Measurements from ENCODE around the gene SLC51A. TPM values are rescaled to one million over a fixed set of nuclear protein-coding genes. Genes with fewer than 3 reads are reported as not detected.
"Not testable (repeated sequence)": the region's sequence is repeated elsewhere in the genome, so short reads cannot be mapped to it uniquely, and the experiment has no call there.

SLC51A gene
- total RNA-seq, 4 donors from 2014 or later, result not detected

DNA sequence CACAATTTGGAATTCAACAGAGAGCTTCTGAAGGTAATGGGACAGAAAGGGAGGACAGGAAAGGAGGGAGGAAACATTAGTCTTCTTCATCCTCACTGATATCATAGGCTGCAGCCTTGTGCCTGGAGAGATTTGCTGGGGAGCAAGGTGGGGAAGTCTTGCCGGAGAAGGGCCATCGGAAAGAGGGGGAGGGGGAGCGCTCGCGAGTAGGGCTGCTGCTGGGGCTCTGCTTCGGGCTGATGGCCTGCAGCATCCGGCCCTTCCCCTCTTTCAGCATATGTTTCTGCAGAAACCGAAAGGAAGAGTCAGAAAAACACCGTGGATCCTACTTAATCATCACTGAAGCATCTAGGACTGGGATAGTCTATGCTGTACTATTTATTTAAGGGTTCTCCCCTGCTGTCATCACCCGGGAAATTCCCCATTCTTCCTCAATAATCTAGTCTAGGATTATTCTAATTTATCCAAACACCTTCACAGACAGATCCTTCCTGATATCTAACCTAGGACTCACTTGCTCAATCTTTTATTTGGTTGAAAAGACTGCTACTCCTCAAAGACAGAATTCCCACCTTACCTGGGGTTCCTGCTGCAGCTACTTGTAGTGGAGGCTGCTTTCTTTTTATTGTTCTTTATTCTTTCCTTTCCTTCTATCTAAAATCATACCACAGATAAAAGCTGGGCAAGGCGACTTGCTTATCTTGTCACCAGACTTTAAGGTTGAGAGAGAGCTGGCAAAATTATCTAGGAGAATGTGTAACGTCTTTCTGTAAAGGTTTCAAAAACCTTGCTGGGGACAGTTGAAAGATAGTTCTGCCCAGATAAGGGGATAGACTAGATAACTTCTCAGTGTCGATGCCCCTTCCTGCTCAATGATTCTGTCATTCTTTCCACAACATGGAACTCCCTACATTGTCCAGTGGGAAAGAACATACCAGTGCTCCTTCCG lies 22.6 kb downstream of the SLC51A start:
- 56 to 75% methylated on average over 6 to 10 of the region's 14 CpGs for WGBS, 2 donors (ENCODE audit: low coverage in 1 of 2)
- no peak for ATAC-seq
- TF ChIP-seq POLR2AphosphoS5 (IDR thresholded peaks at IDR 0.05), result no peak

GRCh38 chr3:196240424-196240823 lies 24.1 kb downstream of the SLC51A start:
- Histone ChIP-seq H3K4me1 (no peaks in the 10 kb centered on the region), H3K27ac (no peak overlapping the region), H3K9me3 (no peaks in the 10 kb centered on the region), H3K4me3 (no peak overlapping the region), H3K27me3 (no peaks in the 10 kb centered on the region), H3K36me3 (peaks cover 5 to 86% of the 10 kb centered on the region in 2 donors)
- 73 to 79% methylated on average over 2 to 4 of the region's 4 CpGs for WGBS, 2 donors (ENCODE audit: low coverage in 1 of 2)
- ATAC-seq, result no peak
- TF ChIP-seq POLR2AphosphoS5 (IDR thresholded peaks at IDR 0.05) (no peak), POLR2A (IDR thresholded peaks at IDR 0.05) (no peak), EP300 (IDR thresholded peaks at IDR 0.05) (no peak), CTCF (IDR thresholded peaks at IDR 0.05) (no peak)

More for the DNA sequence above, 22.6 kb downstream of the SLC51A start:
- H3K9me3 ChIP-seq, result no peaks in the 10 kb centered on the region
- no peaks in the 10 kb centered on the region for H3K4me1 ChIP-seq
- peaks cover 5 to 73% of the 10 kb centered on the region in 2 donors for H3K36me3 ChIP-seq
- no peaks in the 10 kb centered on the region for H3K27me3 ChIP-seq
- no peak overlapping the region for H3K4me3 ChIP-seq
- no peak overlapping the region for H3K27ac ChIP-seq

- ATAC-seq, result no peak
- Histone ChIP-seq H3K9me3 (no peaks in the 10 kb centered on the region), H3K36me3 (peaks cover 5 to 93% of the 10 kb centered on the region in 2 donors), H3K27me3 (no peaks in the 10 kb centered on the region), H3K27ac (no peak overlapping the region), H3K4me3 (no peak overlapping the region), H3K4me1 (no peaks in the 10 kb centered on the region)
- WGBS, 2 donors (ENCODE audit: low coverage in 1 of 2), result 85 to 86% methylated on average over 7 to 8 of the region's 8 CpGs
- TF ChIP-seq POLR2AphosphoS5 (IDR thresholded peaks at IDR 0.05) (no peak), POLR2A (IDR thresholded peaks at IDR 0.05) (no peak), CTCF (IDR thresholded peaks at IDR 0.05) (no peak), EP300 (IDR thresholded peaks at IDR 0.05) (no peak)
Measured at GRCh38 chr3:196241704-196242103, 25.4 kb downstream of the SLC51A start.

- WGBS, 2 donors (ENCODE audit: low coverage in 1 of 2), result no CpG with 5 or more reads among the region's 34 CpGs
- peaks cover 5 to 91% of the 10 kb centered on the region in 2 donors for H3K36me3 ChIP-seq
Measured at GRCh38 chr3:196244166-196244565, 27.8 kb downstream of the SLC51A start.

GRCh38 chr3:196246612-196247308 lies 30.4 kb downstream of the SLC51A start:
- Histone ChIP-seq H3K27me3 (no peaks in the 10 kb centered on the region), H3K27ac (no peak overlapping the region), H3K9me3 (no peaks in the 10 kb centered on the region), H3K36me3 (peaks cover 2 to 65% of the 10 kb centered on the region in 2 donors), H3K4me3 (no peak overlapping the region), H3K4me1 (no peaks in the 10 kb centered on the region)
- TF ChIP-seq POLR2AphosphoS5 (IDR thresholded peaks at IDR 0.05) (no peak), EP300 (IDR thresholded peaks at IDR 0.05) (no peak), CTCF (IDR thresholded peaks at IDR 0.05) (no peak), POLR2A (IDR thresholded peaks at IDR 0.05) (no peak)
- WGBS, 2 donors (ENCODE audit: low coverage in 1 of 2), result 90% methylated on average over 8 to 10 of the region's 13 CpGs
- no peak for ATAC-seq

More at GRCh38 chr3:196244166-196244565, 27.8 kb downstream of the SLC51A start:
- H3K4me1 ChIP-seq, H3K27ac ChIP-seq, H3K4me3 ChIP-seq, ATAC-seq, H3K9me3 ChIP-seq, H3K27me3 ChIP-seq: not testable (repeated sequence)

Data from gastroesophageal sphincter (tissue), 4 donors.